Measurements from ENCODE around the gene METTL24.

The METTL24 gene

DNA sequence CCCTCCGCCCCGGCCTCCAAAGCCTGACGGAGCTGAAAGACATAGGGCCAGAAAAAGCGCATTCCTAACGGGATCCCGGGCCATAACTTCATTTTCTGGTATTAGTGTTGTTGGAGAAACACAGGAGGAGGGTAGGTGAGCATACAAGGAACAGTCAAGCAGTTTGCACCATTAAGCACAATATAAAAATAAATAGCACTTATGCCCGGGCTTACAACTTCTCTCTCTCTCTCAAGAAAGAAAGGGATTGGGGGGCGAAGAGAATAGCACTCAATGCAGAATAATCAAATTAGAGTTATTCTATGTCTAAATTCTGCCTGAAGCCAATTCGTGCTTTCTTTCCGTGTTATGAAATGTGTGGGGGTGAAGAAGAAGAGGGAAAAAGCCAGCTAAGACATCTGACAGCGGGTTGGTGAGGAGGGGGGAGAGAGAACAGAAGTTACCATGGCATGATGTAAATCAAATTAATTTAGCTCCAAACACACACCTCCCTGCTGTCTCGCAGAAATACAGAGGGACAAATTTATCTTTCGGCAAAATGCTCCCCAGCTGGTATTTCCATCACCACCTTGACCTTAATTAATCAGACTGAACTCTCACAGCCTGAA is 508 bp upstream of the METTL24 start:
- H3K14ac ChIP-seq (ENCODE audit: low read length in 2 of 2), result no peak overlapping the region
- H4K91ac ChIP-seq (ENCODE audit: low read length), result no peak overlapping the region
- peaks cover 11% of the 10 kb centered on the region for H3K4me1 ChIP-seq (ENCODE audit: control insufficient read depth, insufficient read depth, low read depth, low read length)
- peak overlapping the region in 1 of 2 experiments; percentile 59 for H3K23ac ChIP-seq (ENCODE audit: low read length in 2 of 2)
- peak overlapping the region; percentile 90 for H3K4me2 ChIP-seq (ENCODE audit: low read length, poor library complexity, severe bottlenecking)
- peaks cover 55 to 62% of the 10 kb centered on the region in 2 experiments for H3K27me3 ChIP-seq (ENCODE audit: control insufficient read depth in 1 of 2, insufficient read depth in 1 of 2, low read length in 2 of 2)
- peak overlapping the region; percentile 27 for H4K8ac ChIP-seq (ENCODE audit: low read length)
- 37% methylated on average over 10 of the region's 13 CpGs for WGBS
- H3K36me3 ChIP-seq (ENCODE audit: control insufficient read depth in 1 of 2, insufficient read depth in 2 of 2, low read depth in 1 of 2, low read length in 2 of 2), result no peaks in the 10 kb centered on the region
- H3K9me3 ChIP-seq (ENCODE audit: control insufficient read depth, low read length), result no peaks in the 10 kb centered on the region
- H3K9ac ChIP-seq (ENCODE audit: low read length), result peak overlapping the region; percentile 9
- H2BK5ac ChIP-seq (ENCODE audit: low read depth, low read length, poor library complexity, severe bottlenecking), result no peak overlapping the region
- no peak overlapping the region for H3K4ac ChIP-seq (ENCODE audit: low read depth in 1 of 2, low read length in 2 of 2)
- no peak overlapping the region for H3K18ac ChIP-seq (ENCODE audit: low read depth in 1 of 2, low read length in 2 of 2)
- H2AFZ ChIP-seq (ENCODE audit: low read depth, low read length), result peak overlapping the region; percentile 89
- H3K79me1 ChIP-seq (replicated peaks; ENCODE audit: low read length, poor library complexity, severe bottlenecking), result no peaks in the 10 kb centered on the region
- DNase-seq, result no peak
- H2AK5ac ChIP-seq (ENCODE audit: low read length, severe bottlenecking), result no peak overlapping the region
- no peak overlapping the region for H2BK12ac ChIP-seq (ENCODE audit: low read length in 2 of 2)
- H3K4me3 ChIP-seq (ENCODE audit: insufficient read depth in 1 of 2, low read depth in 1 of 2, low read length in 2 of 2), result peak overlapping the region; percentile 53 to 68
- H2BK120ac ChIP-seq (ENCODE audit: low read depth, low read length), result no peak overlapping the region
- H3K27ac ChIP-seq (ENCODE audit: low read length, poor library complexity, severe bottlenecking), result no peak overlapping the region
- peak overlapping the region; percentile 85 for H2BK15ac ChIP-seq (ENCODE audit: low read depth, poor library complexity, severe bottlenecking)

DNA sequence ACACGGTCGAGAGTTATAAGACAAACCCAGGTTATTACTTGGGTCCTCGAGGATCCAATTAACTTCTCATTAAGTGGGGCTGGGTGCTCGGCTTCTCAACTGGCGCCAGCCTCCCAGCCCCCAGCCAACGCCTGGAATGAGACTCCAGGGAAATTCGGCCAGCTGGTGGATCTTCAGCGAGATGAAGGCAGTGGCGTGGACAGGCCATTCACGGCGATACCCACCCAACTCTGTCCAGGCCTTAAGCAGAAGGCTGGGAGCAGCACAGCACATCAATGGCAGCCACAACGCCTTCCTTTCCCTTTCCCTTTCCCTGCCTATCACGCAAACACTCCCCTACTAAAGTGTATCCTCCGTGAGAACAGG is 868 bp downstream of the METTL24 start:
- WGBS, result 41% methylated on average over 12 of the region's 14 CpGs
- no peak overlapping the region for H4K91ac ChIP-seq (ENCODE audit: low read length)
- H3K27me3 ChIP-seq (ENCODE audit: control insufficient read depth in 1 of 2, insufficient read depth in 1 of 2, low read length in 2 of 2), result peaks cover 44 to 56% of the 10 kb centered on the region in 2 experiments
- no peaks in the 10 kb centered on the region for H3K9me3 ChIP-seq (ENCODE audit: control insufficient read depth, low read length)
- no peak overlapping the region for H3K23ac ChIP-seq (ENCODE audit: low read length in 2 of 2)
- peak overlapping the region; percentile 36 for H4K8ac ChIP-seq (ENCODE audit: low read length)
- H3K4ac ChIP-seq (ENCODE audit: low read depth in 1 of 2, low read length in 2 of 2), result no peak overlapping the region
- H2BK12ac ChIP-seq (ENCODE audit: low read length in 2 of 2), result peak overlapping the region in 1 of 2 experiments; percentile 37
- peaks cover 11% of the 10 kb centered on the region for H3K4me1 ChIP-seq (ENCODE audit: control insufficient read depth, insufficient read depth, low read depth, low read length)
- no peak for DNase-seq
- peak overlapping the region in 1 of 2 experiments; percentile 1 for H3K18ac ChIP-seq (ENCODE audit: low read depth in 1 of 2, low read length in 2 of 2)
- no peak overlapping the region for H3K14ac ChIP-seq (ENCODE audit: low read length in 2 of 2)
- H3K27ac ChIP-seq (ENCODE audit: low read length, poor library complexity, severe bottlenecking), result no peak overlapping the region
- no peak overlapping the region for H2BK15ac ChIP-seq (ENCODE audit: low read depth, poor library complexity, severe bottlenecking)
- no peak overlapping the region for H2BK120ac ChIP-seq (ENCODE audit: low read depth, low read length)
- H3K4me2 ChIP-seq (ENCODE audit: low read length, poor library complexity, severe bottlenecking), result peak overlapping the region; percentile 90
- H3K9ac ChIP-seq (ENCODE audit: low read length), result no peak overlapping the region
- H3K36me3 ChIP-seq (ENCODE audit: control insufficient read depth in 1 of 2, insufficient read depth in 2 of 2, low read depth in 1 of 2, low read length in 2 of 2), result no peaks in the 10 kb centered on the region
- peak overlapping the region; percentile 41 to 75 for H3K4me3 ChIP-seq (ENCODE audit: insufficient read depth in 1 of 2, low read depth in 1 of 2, low read length in 2 of 2)
- no peak overlapping the region for H2AK5ac ChIP-seq (ENCODE audit: low read length, severe bottlenecking)
- H2AFZ ChIP-seq (ENCODE audit: low read depth, low read length), result no peak overlapping the region
- no peak overlapping the region for H2BK5ac ChIP-seq (ENCODE audit: low read depth, low read length, poor library complexity, severe bottlenecking)
- H3K79me1 ChIP-seq (replicated peaks; ENCODE audit: low read length, poor library complexity, severe bottlenecking), result no peaks in the 10 kb centered on the region

GRCh38 chr6:110356778-110357177 is 1.4 kb downstream of the METTL24 start:
- H4K91ac ChIP-seq (ENCODE audit: low read length), result no peak overlapping the region
- no peak overlapping the region for H2AK5ac ChIP-seq (ENCODE audit: low read length, severe bottlenecking)
- no peak overlapping the region for H3K14ac ChIP-seq (ENCODE audit: low read length in 2 of 2)
- H2BK12ac ChIP-seq (ENCODE audit: low read length in 2 of 2), result no peak overlapping the region
- H3K27me3 ChIP-seq (ENCODE audit: control insufficient read depth in 1 of 2, insufficient read depth in 1 of 2, low read length in 2 of 2), result peaks cover 41 to 52% of the 10 kb centered on the region in 2 experiments
- no peak for DNase-seq
- no peak overlapping the region for H2BK5ac ChIP-seq (ENCODE audit: low read depth, low read length, poor library complexity, severe bottlenecking)
- no peak overlapping the region for H2AFZ ChIP-seq (ENCODE audit: low read depth, low read length)
- H3K4me2 ChIP-seq (ENCODE audit: low read length, poor library complexity, severe bottlenecking), result no peak overlapping the region
- WGBS, result 76% methylated on average over 15 of the region's 15 CpGs
- H3K23ac ChIP-seq (ENCODE audit: low read length in 2 of 2), result peak overlapping the region in 1 of 2 experiments; percentile 14
- H3K9me3 ChIP-seq (ENCODE audit: control insufficient read depth, low read length), result no peaks in the 10 kb centered on the region
- no peaks in the 10 kb centered on the region for H3K79me1 ChIP-seq (replicated peaks; ENCODE audit: low read length, poor library complexity, severe bottlenecking)
- no peak overlapping the region for H3K9ac ChIP-seq (ENCODE audit: low read length)
- no peak overlapping the region for H2BK120ac ChIP-seq (ENCODE audit: low read depth, low read length)
- no peak overlapping the region for H3K4ac ChIP-seq (ENCODE audit: low read depth in 1 of 2, low read length in 2 of 2)
- peaks cover 11% of the 10 kb centered on the region for H3K4me1 ChIP-seq (ENCODE audit: control insufficient read depth, insufficient read depth, low read depth, low read length)
- no peak overlapping the region for H3K18ac ChIP-seq (ENCODE audit: low read depth in 1 of 2, low read length in 2 of 2)
- no peak overlapping the region for H4K8ac ChIP-seq (ENCODE audit: low read length)
- H3K27ac ChIP-seq (ENCODE audit: low read length, poor library complexity, severe bottlenecking), result no peak overlapping the region
- H3K4me3 ChIP-seq (ENCODE audit: insufficient read depth in 1 of 2, low read depth in 1 of 2, low read length in 2 of 2), result no peak overlapping the region
- no peak overlapping the region for H2BK15ac ChIP-seq (ENCODE audit: low read depth, poor library complexity, severe bottlenecking)
- no peaks in the 10 kb centered on the region for H3K36me3 ChIP-seq (ENCODE audit: control insufficient read depth in 1 of 2, insufficient read depth in 2 of 2, low read depth in 1 of 2, low read length in 2 of 2)

GRCh38 chr6:110355727-110356126 is 2.4 kb downstream of the METTL24 start:
- Histone ChIP-seq H4K91ac (ENCODE audit: low read length) (no peak overlapping the region), H3K23ac (ENCODE audit: low read length in 2 of 2) (no peak overlapping the region), H2BK12ac (ENCODE audit: low read length in 2 of 2) (no peak overlapping the region), H3K9ac (ENCODE audit: low read length) (no peak overlapping the region), H3K27me3 (ENCODE audit: control insufficient read depth in 1 of 2, insufficient read depth in 1 of 2, low read length in 2 of 2) (peaks cover 37 to 42% of the 10 kb centered on the region in 2 experiments), H3K9me3 (ENCODE audit: control insufficient read depth, low read length) (no peaks in the 10 kb centered on the region), H3K36me3 (ENCODE audit: control insufficient read depth in 1 of 2, insufficient read depth in 2 of 2, low read depth in 1 of 2, low read length in 2 of 2) (no peaks in the 10 kb centered on the region), H3K4me3 (ENCODE audit: insufficient read depth in 1 of 2, low read depth in 1 of 2, low read length in 2 of 2) (no peak overlapping the region), H3K14ac (ENCODE audit: low read length in 2 of 2) (no peak overlapping the region), H3K18ac (ENCODE audit: low read depth in 1 of 2, low read length in 2 of 2) (no peak overlapping the region), H2BK15ac (ENCODE audit: low read depth, poor library complexity, severe bottlenecking) (no peak overlapping the region), H3K79me1 (replicated peaks; ENCODE audit: low read length, poor library complexity, severe bottlenecking) (no peaks in the 10 kb centered on the region), H2BK5ac (ENCODE audit: low read depth, low read length, poor library complexity, severe bottlenecking) (no peak overlapping the region), H4K8ac (ENCODE audit: low read length) (no peak overlapping the region), H3K4ac (ENCODE audit: low read depth in 1 of 2, low read length in 2 of 2) (no peak overlapping the region), H2AFZ (ENCODE audit: low read depth, low read length) (no peak overlapping the region), H3K4me2 (ENCODE audit: low read length, poor library complexity, severe bottlenecking) (no peak overlapping the region), H3K4me1 (ENCODE audit: control insufficient read depth, insufficient read depth, low read depth, low read length) (peaks cover 11% of the 10 kb centered on the region), H3K27ac (ENCODE audit: low read length, poor library complexity, severe bottlenecking) (no peak overlapping the region), H2BK120ac (ENCODE audit: low read depth, low read length) (no peak overlapping the region), H2AK5ac (ENCODE audit: low read length, severe bottlenecking) (no peak overlapping the region)
- 51% methylated on average over 2 of the region's 2 CpGs for WGBS
- DNase-seq, result no peak

All from mesenchymal stem cell (in vitro differentiated cells and primary cell).